GM21423 (cell line): Measurements from ENCODE around the gene GET4.

Experiments used
- ATAC-seq: cut with Tn5 transposase; IDR thresholded peaks from one replicate; pipeline ENCODE4 v1.9.1; 2021; ENCODE audit warnings: mild to moderate bottlenecking, moderate library complexity; ENCODE audit not compliant: unreplicated experiment

The GET4 gene, protein sequence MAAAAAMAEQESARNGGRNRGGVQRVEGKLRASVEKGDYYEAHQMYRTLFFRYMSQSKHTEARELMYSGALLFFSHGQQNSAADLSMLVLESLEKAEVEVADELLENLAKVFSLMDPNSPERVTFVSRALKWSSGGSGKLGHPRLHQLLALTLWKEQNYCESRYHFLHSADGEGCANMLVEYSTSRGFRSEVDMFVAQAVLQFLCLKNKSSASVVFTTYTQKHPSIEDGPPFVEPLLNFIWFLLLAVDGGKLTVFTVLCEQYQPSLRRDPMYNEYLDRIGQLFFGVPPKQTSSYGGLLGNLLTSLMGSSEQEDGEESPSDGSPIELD

DNA sequence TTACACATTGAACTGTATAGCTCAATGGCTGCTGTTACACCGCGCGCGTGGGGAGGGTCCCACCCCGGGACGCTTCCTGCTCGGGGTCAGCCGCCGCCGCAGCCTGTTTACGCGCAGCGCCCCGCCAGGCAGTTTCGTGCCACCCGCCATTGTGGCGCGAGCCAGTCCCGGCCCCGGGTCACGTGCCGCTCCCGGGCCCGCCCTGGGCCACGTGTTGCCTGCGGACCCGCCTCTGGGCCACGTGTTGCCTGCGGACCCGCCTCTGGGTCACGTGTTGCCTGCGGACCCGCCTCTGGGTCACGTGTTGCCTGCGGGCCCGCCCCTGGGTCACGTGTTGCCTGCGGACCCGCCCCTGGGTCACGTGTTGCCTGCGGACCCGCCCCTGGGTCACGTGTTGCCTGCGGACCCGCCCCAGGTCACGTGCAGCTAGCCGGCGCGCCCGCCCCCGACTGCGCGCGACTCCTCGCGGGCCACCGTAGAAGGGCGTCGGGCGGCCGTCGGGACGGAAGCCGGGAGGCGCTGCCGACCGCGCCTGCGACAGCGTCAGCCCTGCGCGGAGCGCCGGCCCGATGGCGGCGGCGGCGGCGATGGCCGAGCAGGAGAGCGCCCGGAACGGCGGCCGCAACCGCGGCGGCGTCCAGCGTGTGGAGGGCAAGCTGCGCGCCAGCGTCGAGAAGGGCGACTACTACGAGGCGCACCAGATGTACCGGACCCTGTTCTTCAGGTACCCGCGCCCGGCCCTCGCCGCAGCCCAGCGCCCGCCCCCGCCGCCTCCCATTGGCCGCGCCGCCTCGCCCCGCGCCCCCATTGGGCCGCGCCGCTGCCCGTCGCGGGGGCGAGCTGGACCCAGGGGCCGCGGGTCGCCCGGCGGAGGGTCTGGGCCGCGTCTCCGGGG is at the start of gene GET4:
TSS of gene GET4 (plus strand) at position 478 of the 895 bp plus-strand sequence. CDS start at position 570, 92 bp downstream.
- peak; percentile 71 for ATAC-seq

DNA sequence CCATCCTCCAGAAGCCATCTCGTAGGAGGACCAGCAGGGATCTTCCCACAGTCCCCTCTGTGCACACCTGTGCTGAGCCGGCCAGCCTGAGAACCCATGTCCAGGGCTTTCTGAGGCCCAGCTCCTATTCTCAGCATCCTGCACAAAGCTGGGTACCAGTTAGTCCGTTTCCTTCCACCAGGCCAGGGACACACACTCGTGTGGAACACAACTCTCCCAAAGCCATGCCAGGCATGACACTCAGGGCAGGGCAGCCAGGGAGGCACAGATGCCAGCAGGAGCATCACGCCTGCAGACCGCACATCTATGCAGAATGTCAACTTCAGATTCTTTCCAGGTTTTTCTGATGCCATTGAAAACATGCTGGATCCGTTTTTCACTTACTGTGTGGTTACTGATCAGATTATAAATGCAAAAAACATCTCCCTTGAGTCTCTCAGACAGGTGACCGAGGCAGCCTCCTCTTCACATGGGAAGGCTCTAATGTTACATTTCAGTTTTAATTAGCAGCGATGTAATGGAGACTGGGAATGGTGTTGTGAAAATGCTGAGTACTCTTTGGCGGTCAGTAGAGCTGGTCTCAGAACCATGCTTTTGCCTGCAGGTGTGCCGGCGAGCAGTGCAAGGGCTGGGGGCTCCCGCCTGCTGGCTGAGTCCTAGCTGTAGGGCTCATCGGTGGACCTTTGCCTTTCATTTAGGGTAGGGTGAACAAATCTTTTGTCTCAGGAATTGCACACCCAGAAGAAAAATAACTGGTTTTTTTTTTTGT is 47.4 kb upstream of the GET4 start:
- ATAC-seq: no peak

DNA sequence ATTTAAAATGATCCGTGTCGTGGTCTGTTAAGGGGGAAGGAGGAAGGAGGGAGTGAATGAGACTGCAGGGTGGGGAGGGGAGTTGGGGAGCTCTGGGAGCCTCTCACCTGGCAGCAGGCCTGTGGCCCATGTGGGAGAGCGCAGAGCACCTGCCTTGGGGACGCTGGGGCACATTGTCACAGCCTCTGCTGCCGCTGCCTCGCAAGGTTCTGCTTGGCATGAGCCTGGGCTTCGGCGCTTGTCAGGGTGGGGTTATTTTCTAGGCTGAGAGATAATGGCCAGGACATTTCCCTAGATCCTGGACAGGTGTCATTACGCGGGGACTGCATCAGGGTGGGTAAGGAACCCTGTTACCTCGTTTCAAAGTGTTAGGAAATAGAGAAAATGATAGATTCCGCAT is 46.3 kb upstream of the GET4 start:
- ATAC-seq: no peak

DNA sequence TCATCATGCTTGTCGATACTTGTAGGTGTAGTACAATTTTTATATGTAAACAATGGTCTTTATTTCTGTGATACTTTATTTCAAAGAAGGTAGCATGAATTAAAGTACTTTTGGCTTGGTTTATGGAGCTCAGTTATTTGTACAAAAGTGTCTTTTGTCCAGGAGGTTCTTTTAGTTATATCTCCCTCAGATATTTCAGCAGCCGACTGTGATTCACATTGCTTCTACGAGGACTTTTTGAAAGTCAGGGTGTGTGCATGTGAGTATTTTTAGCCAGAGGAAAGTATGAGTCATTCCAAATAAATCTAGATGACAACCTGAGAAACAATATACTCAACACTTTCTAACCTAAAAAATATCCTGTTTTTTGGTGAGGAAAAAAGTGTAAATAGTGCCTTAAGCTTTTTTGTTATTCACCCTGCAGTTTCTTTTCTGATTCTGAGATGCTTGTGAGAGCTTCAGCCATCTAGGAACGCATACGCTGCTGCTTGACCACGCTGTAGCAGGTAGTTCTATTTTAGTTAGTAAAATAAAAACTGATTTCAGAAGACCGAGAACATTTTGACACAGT is 44.7 kb upstream of the GET4 start:
- peak; percentile 63 for ATAC-seq

DNA sequence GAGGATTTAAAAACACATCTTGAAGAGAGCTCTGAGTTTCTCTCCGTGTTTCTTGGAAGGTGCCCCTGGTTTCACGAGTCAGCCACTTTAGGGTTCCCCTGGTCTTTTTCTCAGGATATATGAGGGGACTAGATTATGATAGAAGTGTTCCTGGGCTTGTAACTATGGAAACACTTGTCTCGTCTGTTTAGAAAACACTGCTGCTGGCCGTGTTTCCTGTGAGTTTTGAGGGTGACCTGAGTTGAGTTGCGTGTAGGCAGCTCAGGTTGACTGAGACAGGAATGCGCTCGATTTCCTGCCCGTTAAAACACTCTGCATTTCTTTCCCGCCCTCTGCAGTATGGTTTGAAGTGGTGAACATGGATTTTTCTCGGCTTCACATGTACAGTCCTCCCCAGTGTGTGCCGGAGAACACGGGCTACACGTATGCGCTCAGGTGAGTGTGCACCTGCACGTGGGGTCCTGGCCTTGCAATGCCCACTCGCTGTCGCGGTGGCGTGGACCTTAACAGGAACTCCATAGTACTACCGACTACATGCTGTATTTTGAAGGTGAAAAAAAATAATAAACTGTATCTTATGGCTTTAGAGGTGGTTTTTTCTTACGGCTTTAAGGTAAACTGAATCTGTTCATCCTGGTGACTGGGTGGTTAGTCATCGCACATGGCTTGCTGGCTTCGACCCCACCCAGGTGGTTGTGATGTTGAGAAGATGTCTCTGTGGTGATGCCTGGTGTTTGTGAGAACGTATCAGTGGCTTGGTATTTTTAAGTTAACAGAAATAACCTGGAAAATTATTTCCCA is 44.0 kb upstream of the GET4 start, which contains the start of gene SUN1:
TSS of gene SUN1 (plus strand) at position 310 of the 801 bp plus-strand sequence. CDS start at position 359, 49 bp downstream.
- ATAC-seq: peak; percentile 34

DNA sequence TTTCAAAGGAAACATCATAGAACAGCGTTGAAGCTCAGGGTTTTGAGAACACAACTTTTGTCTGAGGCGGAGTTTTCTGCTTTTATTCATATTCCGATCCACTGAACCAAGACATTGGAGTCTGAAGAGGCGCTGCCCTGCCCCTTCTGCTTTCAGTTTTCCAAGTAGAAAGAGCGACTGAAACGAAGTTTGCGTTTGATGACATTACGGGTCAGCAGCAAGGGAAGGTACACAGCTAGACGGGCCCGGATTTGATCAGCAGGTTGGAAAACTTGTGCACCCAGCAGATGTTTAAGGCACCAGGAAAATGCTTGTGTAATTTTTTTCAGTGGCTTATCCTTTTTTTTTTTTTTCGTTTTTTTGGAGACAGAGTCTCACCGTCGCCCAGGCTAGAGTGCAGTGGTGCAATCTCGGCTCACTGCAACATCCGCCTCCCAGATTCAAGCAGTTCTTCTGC is 43.4 kb upstream of the GET4 start:
- no peak for ATAC-seq

DNA sequence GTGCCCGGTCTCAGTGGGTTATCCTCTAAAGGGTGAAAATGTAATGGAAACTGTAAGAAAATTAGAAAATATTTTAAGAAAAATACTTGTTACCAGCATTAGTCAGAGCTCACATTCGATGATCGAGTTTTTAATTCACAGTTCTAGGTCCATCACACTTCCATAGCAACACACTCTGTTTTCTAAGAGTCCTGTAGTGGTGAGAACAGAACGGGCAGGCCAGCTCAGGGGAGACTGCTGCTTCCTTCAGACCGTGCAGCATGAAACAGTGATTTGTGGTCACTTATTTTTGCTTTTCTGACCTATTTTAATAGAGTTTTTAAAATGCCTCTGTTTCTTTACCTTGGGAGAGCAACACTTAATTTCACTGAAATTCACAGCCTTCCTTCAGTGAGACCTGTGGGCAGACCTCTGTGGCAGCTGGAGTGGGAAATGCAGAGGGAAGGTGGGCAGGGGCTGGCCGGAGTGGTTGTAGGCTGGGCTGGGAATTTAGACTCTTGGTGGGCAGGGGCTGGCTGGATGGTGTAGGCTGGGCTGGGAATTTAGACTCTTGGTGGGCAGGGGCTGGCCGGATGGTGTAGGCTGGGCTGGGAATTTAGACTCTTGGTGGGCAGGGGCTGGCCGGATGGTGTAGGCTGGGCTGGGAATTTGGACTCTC is 42.6 kb upstream of the GET4 start:
- no peak for ATAC-seq

DNA sequence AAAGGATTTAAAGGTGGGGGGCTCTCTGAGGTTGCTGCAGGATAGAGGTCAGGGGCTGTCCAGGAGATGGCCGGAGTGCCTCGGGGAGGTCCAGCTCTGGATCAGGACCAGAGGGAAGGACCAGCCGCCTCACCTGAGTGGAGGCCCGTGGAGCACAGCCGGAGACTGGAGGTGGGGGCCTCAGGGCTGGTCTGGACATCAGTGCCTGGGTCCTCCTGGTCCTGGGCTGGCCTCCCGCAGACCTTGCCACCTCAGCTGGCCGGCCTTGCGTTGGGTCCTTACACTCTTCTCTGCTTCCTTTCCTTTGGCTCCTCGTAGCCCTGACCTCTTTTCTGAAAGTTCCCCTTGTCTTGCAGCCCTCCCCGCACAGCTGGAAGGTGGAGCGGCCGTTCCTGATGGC is 42.1 kb upstream of the GET4 start:
- ATAC-seq: no peak

DNA sequence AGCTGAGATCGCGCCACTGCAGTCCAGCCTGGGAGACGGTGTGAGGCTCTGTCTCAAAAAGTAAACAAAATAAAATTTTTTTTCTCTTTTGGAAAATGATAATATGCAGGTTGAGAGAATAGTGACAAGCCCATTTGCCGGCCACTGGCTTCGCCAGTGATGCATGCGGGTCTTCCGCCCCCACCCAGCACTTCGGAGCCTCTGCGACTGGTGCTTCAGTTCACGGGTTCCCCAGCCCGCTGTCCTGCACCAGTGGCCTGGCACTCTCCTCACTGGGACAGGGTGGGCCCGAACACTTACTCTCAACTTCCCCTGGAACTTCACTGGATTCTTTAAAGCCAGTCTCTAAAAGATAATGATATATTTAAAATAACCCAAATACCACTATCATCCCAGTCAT is 41.3 kb upstream of the GET4 start:
- no peak for ATAC-seq

DNA sequence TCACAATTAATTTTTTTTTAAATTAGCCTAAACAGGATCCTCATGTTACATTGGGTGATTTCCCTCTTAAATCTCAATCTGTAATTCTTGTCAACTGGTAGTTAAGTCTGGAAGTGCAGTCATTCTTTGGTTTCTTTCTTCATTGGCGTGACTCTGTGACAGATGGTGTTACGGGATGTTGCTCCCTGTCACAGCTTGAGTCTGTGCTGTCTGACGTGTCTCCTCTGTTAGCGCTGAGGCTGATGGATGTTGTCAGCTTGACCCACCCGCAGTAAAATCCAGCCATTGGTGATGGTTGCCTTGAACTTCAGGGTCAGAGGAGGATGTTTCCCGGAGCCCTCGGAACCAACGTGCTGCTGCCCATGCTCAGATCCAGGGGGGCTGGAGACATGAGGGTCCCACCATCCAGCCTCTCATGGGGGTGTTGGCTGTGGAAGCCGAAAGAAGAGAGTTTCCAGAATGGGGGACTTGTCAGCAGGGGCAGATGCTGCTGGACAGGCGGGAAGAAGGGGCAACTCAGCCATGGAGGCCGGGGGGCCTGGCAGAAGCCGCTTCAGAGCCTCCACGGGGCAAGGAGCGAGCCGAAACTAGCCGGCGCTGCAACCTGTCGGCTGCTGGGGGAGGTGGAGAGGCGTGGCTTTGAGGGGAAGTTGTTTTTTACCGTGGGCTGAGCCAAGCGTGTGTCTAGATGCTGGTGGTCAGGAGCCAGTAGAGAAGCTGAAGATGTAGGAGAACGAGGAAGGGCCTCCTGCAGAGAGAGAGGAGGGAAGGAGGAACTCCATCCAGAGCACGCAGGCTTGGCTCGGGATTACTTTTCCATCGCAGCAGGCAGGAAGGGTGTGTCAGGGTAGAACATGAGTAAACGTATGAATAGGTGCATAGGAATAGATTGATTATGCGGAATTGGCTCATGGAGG is 40.6 kb upstream of the GET4 start:
- ATAC-seq: no peak

DNA sequence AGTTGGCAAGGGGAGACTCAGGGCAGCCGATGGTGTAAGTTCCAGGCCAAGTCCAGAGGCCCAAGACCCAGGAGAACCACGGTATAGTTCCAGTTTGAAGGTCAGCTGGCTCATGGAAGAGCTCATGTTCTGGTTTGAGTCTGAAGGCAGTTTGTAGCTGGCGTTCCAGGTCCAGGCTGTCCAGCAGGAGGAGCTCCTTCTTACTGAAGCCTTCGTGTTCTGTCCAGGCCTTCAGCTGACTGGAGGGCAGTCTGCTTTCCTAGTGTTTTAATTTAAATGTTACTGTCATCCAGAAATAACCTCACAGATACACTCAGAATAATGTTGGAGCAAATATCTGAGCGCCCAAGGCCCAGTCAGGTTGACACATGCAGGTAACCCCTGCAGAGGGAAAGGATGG is 39.9 kb upstream of the GET4 start:
- no peak for ATAC-seq

DNA sequence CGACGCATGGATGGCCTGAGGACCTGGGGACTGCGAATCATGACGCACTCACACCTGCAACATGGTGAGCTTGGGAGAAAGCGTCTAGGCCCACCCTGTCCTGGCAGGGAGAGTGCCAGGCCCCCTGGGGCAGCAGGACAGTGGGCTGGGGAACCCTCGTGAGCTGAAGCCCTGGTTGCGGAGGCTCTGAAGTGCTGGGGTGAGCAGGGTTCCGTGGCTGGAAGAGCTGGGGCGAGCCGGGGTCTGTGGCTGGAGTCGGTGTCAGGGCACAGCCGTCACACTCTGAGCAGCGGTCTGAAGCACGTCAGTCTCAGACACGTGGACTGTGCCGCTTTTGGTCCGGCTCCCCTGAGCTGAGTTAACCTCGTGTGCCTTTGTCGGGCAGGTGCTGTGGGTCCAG is 39.4 kb upstream of the GET4 start:
- no peak for ATAC-seq

DNA sequence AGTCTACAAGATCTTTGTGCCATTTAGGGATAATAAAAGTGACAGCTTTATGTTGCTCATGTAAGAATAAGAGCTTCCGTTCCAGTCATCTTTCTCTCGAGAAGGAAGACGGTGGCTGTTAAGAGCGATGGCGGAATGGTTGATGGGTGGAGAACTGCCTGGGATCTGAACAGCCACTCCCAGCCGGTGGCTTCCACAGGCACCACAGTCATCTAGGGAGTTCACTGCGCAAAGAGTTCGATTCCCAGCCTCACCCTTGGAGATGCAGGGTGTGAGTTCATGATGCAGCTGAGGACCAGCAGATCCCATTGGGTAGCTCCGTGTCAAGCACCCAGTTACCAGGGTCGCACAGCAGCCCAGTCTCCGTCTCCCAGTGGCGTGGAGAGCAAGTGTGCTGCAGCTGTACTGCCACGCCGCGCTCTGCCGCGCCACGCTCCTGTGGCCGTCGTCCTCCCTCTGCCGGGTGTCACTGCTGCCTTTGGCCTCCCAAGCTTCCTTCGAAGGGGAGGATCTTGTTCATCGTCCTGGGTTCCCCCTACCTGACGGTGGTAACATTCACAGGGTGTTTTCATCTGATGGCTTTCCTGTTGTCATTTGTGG is 36.3 kb upstream of the GET4 start:
- no peak for ATAC-seq

DNA sequence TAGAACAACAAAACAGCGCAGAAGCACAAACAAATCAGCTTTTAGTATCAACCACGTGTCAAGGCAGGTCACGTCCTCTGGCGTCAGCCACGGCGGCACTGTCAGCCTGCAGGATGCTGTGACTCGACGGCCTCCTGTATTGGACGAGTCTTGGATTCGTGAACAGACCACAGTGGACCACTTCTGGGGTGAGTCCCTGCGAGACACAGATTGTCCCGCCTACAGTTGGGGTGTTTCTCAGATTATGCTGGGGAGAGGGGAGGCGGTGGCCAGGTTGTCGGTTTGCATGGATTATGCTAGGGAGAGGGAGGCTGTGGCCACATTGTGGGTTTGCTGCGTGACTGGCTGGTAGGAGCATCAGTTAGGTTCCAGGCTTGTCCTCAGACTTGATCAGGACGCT is 34.4 kb upstream of the GET4 start:
- no peak for ATAC-seq

DNA sequence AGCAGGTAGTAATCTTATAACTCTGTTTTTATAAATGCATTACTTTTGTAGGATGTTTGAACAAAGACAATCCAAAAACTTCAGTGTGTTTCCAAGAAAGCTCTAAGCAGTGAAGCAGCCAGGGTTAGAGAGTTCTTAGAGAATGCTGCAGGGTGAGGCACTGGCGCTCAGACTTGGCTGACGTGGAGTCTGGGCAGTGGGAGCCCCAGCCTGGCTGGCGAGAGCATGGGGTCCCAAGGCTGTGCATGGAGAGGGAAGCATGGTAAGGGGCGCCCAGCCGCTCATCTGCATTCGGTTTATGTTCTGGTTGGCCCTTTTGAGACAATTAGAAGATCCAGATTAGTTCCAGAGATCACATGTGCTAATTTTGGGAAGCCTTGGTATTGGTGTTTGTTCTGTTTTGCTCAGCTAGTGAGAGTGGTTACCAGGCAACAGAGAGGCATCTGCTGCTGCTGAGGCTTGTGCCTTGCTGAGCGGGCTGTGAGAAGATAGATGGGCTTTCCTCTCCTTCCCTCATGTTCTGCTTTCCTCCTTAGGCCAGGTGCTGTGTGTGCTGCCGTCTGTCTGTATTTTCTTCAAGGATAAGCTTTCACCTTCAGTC is 33.8 kb upstream of the GET4 start:
- no peak for ATAC-seq

DNA sequence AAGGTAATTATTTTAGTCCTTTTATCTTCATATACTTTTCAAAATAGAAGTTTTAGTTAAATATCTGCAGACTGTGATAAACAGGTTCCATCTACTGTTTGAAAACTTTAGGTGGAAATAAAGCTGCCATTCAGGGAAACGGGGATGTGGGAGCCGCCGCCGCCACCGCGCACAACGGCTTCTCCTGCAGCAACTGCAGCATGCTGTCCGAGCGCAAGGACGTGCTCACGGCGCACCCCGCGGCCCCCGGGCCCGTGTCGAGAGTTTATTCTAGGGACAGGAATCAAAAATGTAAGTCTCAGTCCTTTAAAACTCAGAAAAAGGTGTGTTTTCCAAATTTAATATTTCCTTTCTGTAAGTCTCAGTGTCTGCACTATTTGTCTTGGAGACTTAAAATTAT is 33.1 kb upstream of the GET4 start:
- ATAC-seq: no peak

DNA sequence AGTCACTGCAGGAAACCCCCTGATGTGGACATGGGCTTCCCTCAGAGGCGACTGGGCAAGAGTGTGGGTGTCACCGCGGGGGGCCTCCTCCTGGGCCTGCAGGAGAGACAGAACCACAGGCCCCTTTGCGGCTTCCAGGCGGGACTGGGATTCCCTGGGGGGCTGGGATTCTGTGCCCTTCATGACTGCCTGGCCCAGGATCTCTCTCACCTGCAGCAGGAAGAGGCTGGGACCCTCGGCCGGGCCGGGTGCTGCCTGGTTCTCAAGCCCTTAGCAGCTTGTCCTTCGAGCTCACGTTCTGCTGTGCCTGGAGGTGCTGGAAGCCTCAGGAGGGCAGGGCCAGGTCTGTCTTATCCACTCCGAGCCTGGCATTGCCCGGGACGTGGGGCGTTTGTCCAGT is 32.3 kb upstream of the GET4 start:
- ATAC-seq: no peak

DNA sequence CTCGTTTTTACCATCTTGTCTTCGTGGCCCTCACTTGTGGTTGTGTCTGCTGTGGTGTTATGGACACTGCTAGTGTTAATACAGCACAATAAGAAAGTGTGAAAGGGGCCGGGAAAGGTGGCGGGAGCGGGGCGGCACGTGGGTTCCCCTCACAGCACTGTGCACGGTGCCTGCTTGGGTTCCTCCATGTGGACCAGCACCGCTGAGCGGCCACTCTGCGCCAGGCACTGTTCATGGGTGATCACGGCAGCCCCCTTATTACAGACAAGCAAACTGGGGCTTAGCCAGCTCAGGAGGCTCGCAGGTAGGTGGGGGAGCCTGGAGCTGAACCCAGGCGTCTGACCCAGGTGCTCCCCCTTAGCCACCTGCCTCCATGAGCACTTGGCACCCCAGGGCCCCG is 31.8 kb upstream of the GET4 start:
- ATAC-seq: no peak
